Measurements from ENCODE around the gene MYL3.

DNA sequence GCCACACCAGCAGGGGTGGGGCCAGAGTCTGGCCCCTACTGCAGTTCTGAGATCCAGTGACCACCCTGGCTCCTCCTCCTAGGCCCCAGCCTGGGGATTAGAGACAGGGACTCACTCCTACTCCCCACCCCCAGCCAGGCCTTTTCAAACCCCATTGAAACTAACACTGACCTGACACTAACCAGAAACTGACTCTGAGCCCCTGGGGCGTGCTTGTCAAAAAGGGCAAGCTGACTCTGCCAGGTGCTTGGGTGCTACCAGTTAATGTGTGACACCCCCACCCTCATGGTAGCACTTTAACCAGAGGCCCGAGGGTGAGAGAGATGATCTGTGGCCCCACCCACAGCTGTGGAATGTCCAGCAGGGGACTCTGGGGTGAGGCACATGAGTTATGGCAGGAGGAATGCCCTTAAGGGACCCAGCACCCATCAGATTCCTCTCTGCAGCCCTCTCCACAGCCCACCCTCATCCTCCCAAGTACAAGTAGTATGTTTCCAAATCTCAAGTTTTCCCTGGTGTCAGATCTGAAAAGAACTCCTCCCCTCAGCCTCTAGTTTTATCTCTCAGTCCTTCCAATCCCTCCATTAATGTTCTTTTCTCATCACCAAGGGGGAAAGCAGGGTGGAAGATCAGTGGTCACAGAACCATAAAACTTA lies 15.7 kb upstream of the MYL3 start:
- no peak for TF ChIP-seq POLR2A (IDR thresholded peaks at IDR 0.05)
- TF ChIP-seq, protein P1, sequence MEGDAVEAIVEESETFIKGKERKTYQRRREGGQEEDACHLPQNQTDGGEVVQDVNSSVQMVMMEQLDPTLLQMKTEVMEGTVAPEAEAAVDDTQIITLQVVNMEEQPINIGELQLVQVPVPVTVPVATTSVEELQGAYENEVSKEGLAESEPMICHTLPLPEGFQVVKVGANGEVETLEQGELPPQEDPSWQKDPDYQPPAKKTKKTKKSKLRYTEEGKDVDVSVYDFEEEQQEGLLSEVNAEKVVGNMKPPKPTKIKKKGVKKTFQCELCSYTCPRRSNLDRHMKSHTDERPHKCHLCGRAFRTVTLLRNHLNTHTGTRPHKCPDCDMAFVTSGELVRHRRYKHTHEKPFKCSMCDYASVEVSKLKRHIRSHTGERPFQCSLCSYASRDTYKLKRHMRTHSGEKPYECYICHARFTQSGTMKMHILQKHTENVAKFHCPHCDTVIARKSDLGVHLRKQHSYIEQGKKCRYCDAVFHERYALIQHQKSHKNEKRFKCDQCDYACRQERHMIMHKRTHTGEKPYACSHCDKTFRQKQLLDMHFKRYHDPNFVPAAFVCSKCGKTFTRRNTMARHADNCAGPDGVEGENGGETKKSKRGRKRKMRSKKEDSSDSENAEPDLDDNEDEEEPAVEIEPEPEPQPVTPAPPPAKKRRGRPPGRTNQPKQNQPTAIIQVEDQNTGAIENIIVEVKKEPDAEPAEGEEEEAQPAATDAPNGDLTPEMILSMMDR (IDR thresholded peaks at IDR 0.05), result no peak
